Ishikawa (cell line): Measurements from ENCODE around the gene DMBT1.

Source experiments
- CEBPB ChIP-seq: IDR thresholded peaks from 2 replicates; pipeline ENCODE4 v1.6.1; 2012
- EGR1 ChIP-seq: IDR thresholded peaks from 2 replicates; pipeline ENCODE4 v1.6.1; 2012
- EP300 ChIP-seq: IDR thresholded peaks from 2 replicates; pipeline ENCODE4 v1.6.1; 2012; ENCODE audit warnings: borderline replicate concordance
- FOXM1 ChIP-seq: IDR thresholded peaks from 2 replicates; pipeline ENCODE4 v1.6.1; 2012; ENCODE audit warnings: low read depth, borderline replicate concordance
- MAX ChIP-seq: IDR thresholded peaks from 2 replicates; pipeline ENCODE4 v1.6.1; 2012
- NFIC ChIP-seq: IDR thresholded peaks from 2 replicates; pipeline ENCODE4 v1.6.1; 2012
- RAD21 ChIP-seq: IDR thresholded peaks from 2 replicates; pipeline ENCODE4 v1.6.1; 2012; ENCODE audit warnings: low read depth
- TAF1 ChIP-seq: IDR thresholded peaks from 2 replicates; pipeline ENCODE4 v1.6.1; 2012; ENCODE audit warnings: low read depth, mild to moderate bottlenecking
- TCF12 ChIP-seq: IDR thresholded peaks from 2 replicates; pipeline ENCODE4 v1.6.1; 2012; ENCODE audit warnings: low read depth
- TEAD4 ChIP-seq: IDR thresholded peaks from 2 replicates; pipeline ENCODE4 v1.6.1; 2012
- YY1 ChIP-seq: IDR thresholded peaks from 2 replicates; pipeline ENCODE4 v1.6.1; 2012; ENCODE audit warnings: low read depth
- ZBTB7A ChIP-seq: IDR thresholded peaks from 2 replicates; pipeline ENCODE4 v1.6.1; 2012; ENCODE audit warnings: low read depth
- TF ChIP-seq, protein P1 (sequence below): IDR thresholded peaks from 2 replicates; pipeline ENCODE4 v1.6.1; 2012; ENCODE audit warnings: low read depth, mild to moderate bottlenecking
- TF ChIP-seq, protein P2 (sequence below): IDR thresholded peaks from 2 replicates; pipeline ENCODE4 v1.6.1; 2012

DMBT1 gene

GRCh38 chr10:122591736-122592135, 31.2 kb downstream of the DMBT1 start:
- TF ChIP-seq, protein P1, sequence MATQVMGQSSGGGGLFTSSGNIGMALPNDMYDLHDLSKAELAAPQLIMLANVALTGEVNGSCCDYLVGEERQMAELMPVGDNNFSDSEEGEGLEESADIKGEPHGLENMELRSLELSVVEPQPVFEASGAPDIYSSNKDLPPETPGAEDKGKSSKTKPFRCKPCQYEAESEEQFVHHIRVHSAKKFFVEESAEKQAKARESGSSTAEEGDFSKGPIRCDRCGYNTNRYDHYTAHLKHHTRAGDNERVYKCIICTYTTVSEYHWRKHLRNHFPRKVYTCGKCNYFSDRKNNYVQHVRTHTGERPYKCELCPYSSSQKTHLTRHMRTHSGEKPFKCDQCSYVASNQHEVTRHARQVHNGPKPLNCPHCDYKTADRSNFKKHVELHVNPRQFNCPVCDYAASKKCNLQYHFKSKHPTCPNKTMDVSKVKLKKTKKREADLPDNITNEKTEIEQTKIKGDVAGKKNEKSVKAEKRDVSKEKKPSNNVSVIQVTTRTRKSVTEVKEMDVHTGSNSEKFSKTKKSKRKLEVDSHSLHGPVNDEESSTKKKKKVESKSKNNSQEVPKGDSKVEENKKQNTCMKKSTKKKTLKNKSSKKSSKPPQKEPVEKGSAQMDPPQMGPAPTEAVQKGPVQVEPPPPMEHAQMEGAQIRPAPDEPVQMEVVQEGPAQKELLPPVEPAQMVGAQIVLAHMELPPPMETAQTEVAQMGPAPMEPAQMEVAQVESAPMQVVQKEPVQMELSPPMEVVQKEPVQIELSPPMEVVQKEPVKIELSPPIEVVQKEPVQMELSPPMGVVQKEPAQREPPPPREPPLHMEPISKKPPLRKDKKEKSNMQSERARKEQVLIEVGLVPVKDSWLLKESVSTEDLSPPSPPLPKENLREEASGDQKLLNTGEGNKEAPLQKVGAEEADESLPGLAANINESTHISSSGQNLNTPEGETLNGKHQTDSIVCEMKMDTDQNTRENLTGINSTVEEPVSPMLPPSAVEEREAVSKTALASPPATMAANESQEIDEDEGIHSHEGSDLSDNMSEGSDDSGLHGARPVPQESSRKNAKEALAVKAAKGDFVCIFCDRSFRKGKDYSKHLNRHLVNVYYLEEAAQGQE = no peak
- no peak for TF ChIP-seq MAX
- TF ChIP-seq, protein P2, sequence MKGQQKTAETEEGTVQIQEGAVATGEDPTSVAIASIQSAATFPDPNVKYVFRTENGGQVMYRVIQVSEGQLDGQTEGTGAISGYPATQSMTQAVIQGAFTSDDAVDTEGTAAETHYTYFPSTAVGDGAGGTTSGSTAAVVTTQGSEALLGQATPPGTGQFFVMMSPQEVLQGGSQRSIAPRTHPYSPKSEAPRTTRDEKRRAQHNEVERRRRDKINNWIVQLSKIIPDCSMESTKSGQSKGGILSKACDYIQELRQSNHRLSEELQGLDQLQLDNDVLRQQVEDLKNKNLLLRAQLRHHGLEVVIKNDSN = no peak
- TF ChIP-seq RAD21 = no peak
- TF ChIP-seq EGR1 = no peak
- no peak for TF ChIP-seq EP300
- TF ChIP-seq TAF1 = no peak
- no peak for TF ChIP-seq YY1
- TF ChIP-seq FOXM1 = no peak
- no peak for TF ChIP-seq ZBTB7A

- TF ChIP-seq, protein P2 = no peak
- no peak for TF ChIP-seq TAF1
- TF ChIP-seq YY1 = no peak
These were observed 31.6 kb downstream of the DMBT1 start for GRCh38 chr10:122592161-122592560.

GRCh38 chr10:122617476-122618270, 57.1 kb downstream of the DMBT1 start:
- TF ChIP-seq YY1 (no peak), TEAD4 (no peak), TAF1 (no peak), EGR1 (no peak), MAX (no peak), CEBPB (no peak), EP300 (no peak), RAD21 (no peak)
- TF ChIP-seq, protein P1 = no peak
- TF ChIP-seq, protein P2 = no peak

DNA sequence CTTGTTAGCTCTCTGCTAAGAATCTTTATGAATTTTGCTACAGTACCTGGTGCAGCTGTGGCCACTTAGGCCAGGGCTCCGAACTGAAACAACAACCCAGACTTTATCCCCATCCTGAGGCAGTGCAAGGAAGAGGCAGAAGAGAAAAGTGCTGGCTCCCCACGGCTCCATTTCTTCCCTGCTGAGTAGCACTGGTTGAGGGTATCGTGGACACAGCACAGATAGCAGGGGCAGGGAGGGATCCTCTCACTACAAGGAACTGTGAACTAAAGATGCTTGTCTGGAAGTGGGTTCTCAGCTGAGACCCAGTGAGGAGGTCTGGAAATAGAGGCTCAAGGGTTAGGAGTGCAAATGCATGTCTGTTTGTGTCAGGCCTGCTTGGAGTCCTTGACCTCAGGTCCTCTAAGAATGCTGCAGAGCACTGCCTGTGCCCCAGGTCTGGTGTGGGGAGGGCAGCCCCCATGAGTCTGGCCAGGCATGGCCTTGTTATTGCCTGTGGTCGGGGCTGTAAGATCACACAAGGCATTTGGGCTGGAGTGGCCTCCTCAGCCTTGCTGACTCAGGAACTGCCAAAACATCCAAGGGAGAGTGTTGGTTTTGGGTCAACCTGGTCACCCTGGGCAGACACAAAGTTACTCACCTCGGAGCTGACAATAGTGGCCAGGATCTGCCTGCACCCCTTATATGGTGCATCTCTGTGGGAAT, 58.1 kb downstream of the DMBT1 start:
- no peak for TF ChIP-seq TAF1

DNA sequence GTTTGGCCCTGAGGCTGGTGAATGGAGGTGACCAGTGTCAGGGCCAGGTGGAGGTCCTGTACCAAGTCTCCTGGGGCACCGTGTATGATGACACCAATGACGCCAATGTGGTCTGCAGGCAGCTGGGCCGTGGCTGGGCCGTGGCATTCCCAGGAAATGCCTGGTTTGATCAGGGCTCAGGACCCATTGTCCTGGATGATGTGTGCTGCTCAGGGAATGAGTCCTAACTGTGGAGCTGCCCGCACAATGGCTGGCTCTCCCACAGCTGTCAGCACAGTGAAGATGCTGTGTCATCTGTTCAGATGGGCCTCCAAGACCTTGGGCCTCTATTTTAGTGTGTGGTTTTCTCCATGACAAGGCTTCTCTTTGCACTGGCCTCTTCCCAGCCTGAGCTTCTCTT, 64.0 kb downstream of the DMBT1 start:
- TF ChIP-seq NFIC (no peak), YY1 (no peak), TAF1 (no peak), TCF12 (no peak)
- TF ChIP-seq, protein P2 = no peak

- TF ChIP-seq CEBPB = no peak
- no peak for TF ChIP-seq NFIC
- TF ChIP-seq, protein P1 = no peak
- no peak for TF ChIP-seq EGR1
- no peak for TF ChIP-seq MAX
- no peak for TF ChIP-seq YY1
- no peak for TF ChIP-seq ZBTB7A
- no peak for TF ChIP-seq FOXM1
- TF ChIP-seq EP300 = no peak
These were observed 70.0 kb downstream of the DMBT1 start for GRCh38 chr10:122630526-122630925.
